Measurements from ENCODE around the gene SLC22A1. TPM values are rescaled to one million over a fixed set of nuclear protein-coding genes. Genes with fewer than 3 reads are reported as not detected.
"Not testable (repeated sequence)": the region's sequence is repeated elsewhere in the genome, so short reads cannot be mapped to it uniquely, and the experiment has no call there.

Gene SLC22A1
- total RNA-seq, 1 donor from 2014 or later, result 0.17 TPM

- DNase-seq; intact Hi-C loops (cut with micrococcal nuclease); ATAC-seq: not testable (repeated sequence)
Observed at GRCh38 chr6:160092176-160092575, 29.4 kb upstream of the SLC22A1 start.

GRCh38 chr6:160092602-160093001, 29.0 kb upstream of the SLC22A1 start:
- DNase-seq, result no peak
- intact Hi-C loops (cut with micrococcal nuclease), result no loop called here

GRCh38 chr6:160093061-160093460, 28.6 kb upstream of the SLC22A1 start:
- intact Hi-C loops (cut with micrococcal nuclease), result no loop called here
- no peak for DNase-seq
- no peak for ATAC-seq

More at GRCh38 chr6:160092602-160093001, 29.0 kb upstream of the SLC22A1 start:
- ATAC-seq, result no peak

GRCh38 chr6:160093946-160094345, 27.7 kb upstream of the SLC22A1 start:
- DNase-seq (no peak), ATAC-seq (no peak)
- intact Hi-C loops (cut with micrococcal nuclease), result no loop called here

- intact Hi-C loops (cut with micrococcal nuclease), result no loop called here
- no peak for ATAC-seq
- no peak for DNase-seq
Observed at GRCh38 chr6:160095146-160095845, 26.3 kb upstream of the SLC22A1 start.

GRCh38 chr6:160101277-160102205, 20.1 kb upstream of the SLC22A1 start:
- ATAC-seq (peak; percentile 21), DNase-seq (peak; percentile 59)
- intact Hi-C loops (cut with micrococcal nuclease), result no loop called here

GRCh38 chr6:160102399-160102798, 19.2 kb upstream of the SLC22A1 start:
- no peak for DNase-seq
- no peak for ATAC-seq
- intact Hi-C loops (cut with micrococcal nuclease), result no loop called here

- no peak for ATAC-seq
- no peak for DNase-seq
- intact Hi-C loops (cut with micrococcal nuclease), result no loop called here
Observed at GRCh38 chr6:160102956-160103824, 18.4 kb upstream of the SLC22A1 start.

- ATAC-seq (no peak), DNase-seq (no peak)
- intact Hi-C loops (cut with micrococcal nuclease), result no loop called here
Observed at GRCh38 chr6:160103825-160104100, 17.9 kb upstream of the SLC22A1 start.

GRCh38 chr6:160104821-160105517, 16.6 kb upstream of the SLC22A1 start:
- no peak for ATAC-seq
- intact Hi-C loops (cut with micrococcal nuclease), result no loop called here
- no peak for DNase-seq

GRCh38 chr6:160106010-160106409, 15.6 kb upstream of the SLC22A1 start:
- DNase-seq (no peak), ATAC-seq (no peak)
- intact Hi-C loops (cut with micrococcal nuclease), result no loop called here

GRCh38 chr6:160106701-160107100, 14.9 kb upstream of the SLC22A1 start:
- intact Hi-C loops (cut with micrococcal nuclease), result no loop called here
- ATAC-seq (no peak), DNase-seq (no peak)

- no peak for ATAC-seq
- intact Hi-C loops (cut with micrococcal nuclease), result no loop called here
- no peak for DNase-seq
Observed at GRCh38 chr6:160108077-160108476, 13.5 kb upstream of the SLC22A1 start.

- intact Hi-C loops (cut with micrococcal nuclease), result no loop called here
- ATAC-seq (no peak), DNase-seq (no peak)
Observed at GRCh38 chr6:160110586-160111123, 11.0 kb upstream of the SLC22A1 start.

- ATAC-seq, result no peak
- intact Hi-C loops (cut with micrococcal nuclease), result no loop called here
- no peak for DNase-seq
Observed at GRCh38 chr6:160111806-160112205, 9.8 kb upstream of the SLC22A1 start.

GRCh38 chr6:160112628-160113299, 8.9 kb upstream of the SLC22A1 start:
- ATAC-seq (no peak), DNase-seq (no peak)
- intact Hi-C loops (cut with micrococcal nuclease), result no loop called here

GRCh38 chr6:160114536-160114935, 7.1 kb upstream of the SLC22A1 start:
- ATAC-seq; DNase-seq; intact Hi-C loops (cut with micrococcal nuclease): not testable (repeated sequence)

- ATAC-seq (no peak), DNase-seq (no peak)
- intact Hi-C loops (cut with micrococcal nuclease), result no loop called here
Observed at GRCh38 chr6:160115421-160115820, 6.2 kb upstream of the SLC22A1 start.
